ENCODE measurements around the gene ERF.

Gene ERF

GRCh38 chr19:42207767-42208271 lies 47.1 kb downstream of the ERF start:
- H3K4me3 ChIP-seq (ENCODE audit: low read length) = no peak overlapping the region
- no peaks in the 10 kb centered on the region for H3K9me3 ChIP-seq (ENCODE audit: insufficient read depth, low read depth, low read length)
- H3K36me3 ChIP-seq (ENCODE audit: insufficient read depth, low read depth, low read length) = peaks cover 81% of the 10 kb centered on the region
- no peaks in the 10 kb centered on the region for H3K27me3 ChIP-seq (ENCODE audit: insufficient read depth, low read length)
- no peak overlapping the region for H3K27ac ChIP-seq (ENCODE audit: low read length)
- H3K4me1 ChIP-seq (ENCODE audit: insufficient read depth, low read length) = peaks cover 8% of the 10 kb centered on the region
- no peak overlapping the region for H3K9ac ChIP-seq (ENCODE audit: low read depth, low read length)

DNA sequence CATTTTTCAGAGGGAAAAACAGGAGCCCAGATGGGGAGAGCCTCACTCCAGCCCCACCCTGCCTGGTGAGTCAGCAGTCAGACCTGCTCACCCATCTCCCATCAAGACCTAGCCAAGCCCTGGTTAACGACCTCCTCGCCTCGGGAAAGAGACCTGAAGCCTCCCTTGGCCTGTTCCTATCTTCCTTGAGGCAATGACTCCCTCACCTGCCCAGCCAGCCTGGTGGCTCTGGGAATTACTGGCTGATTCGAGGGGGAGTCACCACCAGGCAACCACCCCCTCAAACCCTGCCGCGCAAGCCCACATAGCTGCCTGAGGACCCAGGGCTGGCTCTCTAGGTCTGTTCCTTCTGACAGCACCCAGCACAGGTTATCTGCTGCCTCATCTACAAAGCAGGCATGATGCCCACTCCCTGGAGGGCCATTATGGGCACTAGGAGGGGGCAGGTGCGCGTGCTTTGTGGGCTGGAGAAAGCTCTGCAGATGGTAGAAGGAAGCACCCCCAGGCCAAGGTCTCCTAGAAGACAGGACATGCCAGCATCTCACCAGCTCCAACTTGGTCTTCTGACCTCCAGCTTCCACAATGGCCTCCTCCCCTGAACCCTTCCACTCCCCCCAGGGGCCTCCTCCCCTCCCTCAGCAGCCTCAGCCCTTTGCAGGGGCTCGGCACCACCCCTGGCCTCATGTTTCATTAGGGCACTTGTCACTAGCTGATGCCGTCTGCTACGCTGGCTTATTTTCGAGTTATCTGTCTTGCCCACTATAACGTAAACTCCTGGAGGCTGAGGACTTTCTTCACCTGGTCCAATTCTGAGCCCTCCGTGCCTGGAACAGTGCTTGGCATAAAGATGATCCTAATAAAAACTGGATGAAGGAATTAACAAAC lies 47.8 kb downstream of the ERF start:
- no peak overlapping the region for H3K27ac ChIP-seq (ENCODE audit: low read length)
- peaks cover 85% of the 10 kb centered on the region for H3K36me3 ChIP-seq (ENCODE audit: insufficient read depth, low read depth, low read length)
- H3K9ac ChIP-seq (ENCODE audit: low read depth, low read length) = no peak overlapping the region
- H3K27me3 ChIP-seq (ENCODE audit: insufficient read depth, low read length) = no peaks in the 10 kb centered on the region
- peaks cover 8% of the 10 kb centered on the region for H3K4me1 ChIP-seq (ENCODE audit: insufficient read depth, low read length)
- no peak overlapping the region for H3K4me3 ChIP-seq (ENCODE audit: low read length)
- H3K9me3 ChIP-seq (ENCODE audit: insufficient read depth, low read depth, low read length) = no peaks in the 10 kb centered on the region

DNA sequence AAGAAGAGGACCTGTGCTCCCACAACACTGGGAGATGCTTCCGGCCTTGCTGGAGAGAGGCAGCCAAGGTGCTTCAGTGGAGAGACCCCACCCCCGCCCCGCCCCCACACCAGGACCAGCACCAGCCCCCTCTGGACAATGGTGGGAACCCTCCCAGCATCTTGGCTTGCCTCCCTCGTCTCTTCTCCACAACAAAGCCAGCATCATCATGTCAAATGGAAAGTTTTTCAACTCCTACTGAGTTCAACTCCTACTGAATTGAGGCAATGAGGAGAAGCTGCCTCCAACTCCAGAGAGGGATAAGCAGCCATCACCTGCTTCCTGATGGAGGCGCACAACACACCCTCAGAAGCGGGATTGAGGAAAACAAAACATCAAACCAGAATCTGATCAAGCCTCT lies 50.3 kb downstream of the ERF start:
- no peak overlapping the region for H3K27ac ChIP-seq (ENCODE audit: low read length)
- H3K4me1 ChIP-seq (ENCODE audit: insufficient read depth, low read length) = peaks cover 8% of the 10 kb centered on the region
- no peaks in the 10 kb centered on the region for H3K27me3 ChIP-seq (ENCODE audit: insufficient read depth, low read length)
- peaks cover 93% of the 10 kb centered on the region for H3K36me3 ChIP-seq (ENCODE audit: insufficient read depth, low read depth, low read length)
- H3K4me3 ChIP-seq (ENCODE audit: low read length) = peak overlapping the region; percentile 20; the same call in 1 of the 2 replicates
- H3K9ac ChIP-seq (ENCODE audit: low read depth, low read length) = peak overlapping the region; percentile 63; the same call in 1 of the 2 replicates
- no peaks in the 10 kb centered on the region for H3K9me3 ChIP-seq (ENCODE audit: insufficient read depth, low read depth, low read length)

DNA sequence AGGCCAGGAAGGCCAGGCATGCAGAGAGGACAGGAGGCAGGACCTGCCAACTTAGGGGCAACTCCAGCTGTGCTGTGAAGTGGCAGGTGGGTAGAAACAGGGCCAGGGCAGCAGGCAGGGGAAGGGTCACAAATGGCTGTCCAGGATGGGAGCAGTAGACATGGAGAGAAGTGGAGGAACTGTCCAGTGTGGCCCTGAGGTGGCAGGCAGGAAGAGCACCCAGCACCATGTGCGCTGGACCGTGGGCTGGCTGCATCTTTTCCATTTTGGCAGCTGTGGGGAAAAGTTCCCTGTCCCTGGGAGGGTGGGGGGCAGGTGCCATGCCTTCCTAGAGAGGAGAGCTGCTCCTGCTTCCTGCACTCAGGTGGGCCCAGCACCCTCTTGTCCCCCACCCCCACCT lies 51.2 kb downstream of the ERF start:
- H3K4me1 ChIP-seq (ENCODE audit: insufficient read depth, low read length) = peaks cover 8% of the 10 kb centered on the region
- H3K27ac ChIP-seq (ENCODE audit: low read length) = no peak overlapping the region
- no peaks in the 10 kb centered on the region for H3K9me3 ChIP-seq (ENCODE audit: insufficient read depth, low read depth, low read length)
- H3K27me3 ChIP-seq (ENCODE audit: insufficient read depth, low read length) = no peaks in the 10 kb centered on the region
- H3K4me3 ChIP-seq (ENCODE audit: low read length) = no peak overlapping the region
- H3K36me3 ChIP-seq (ENCODE audit: insufficient read depth, low read depth, low read length) = peaks cover 93% of the 10 kb centered on the region
- no peak overlapping the region for H3K9ac ChIP-seq (ENCODE audit: low read depth, low read length)

DNA sequence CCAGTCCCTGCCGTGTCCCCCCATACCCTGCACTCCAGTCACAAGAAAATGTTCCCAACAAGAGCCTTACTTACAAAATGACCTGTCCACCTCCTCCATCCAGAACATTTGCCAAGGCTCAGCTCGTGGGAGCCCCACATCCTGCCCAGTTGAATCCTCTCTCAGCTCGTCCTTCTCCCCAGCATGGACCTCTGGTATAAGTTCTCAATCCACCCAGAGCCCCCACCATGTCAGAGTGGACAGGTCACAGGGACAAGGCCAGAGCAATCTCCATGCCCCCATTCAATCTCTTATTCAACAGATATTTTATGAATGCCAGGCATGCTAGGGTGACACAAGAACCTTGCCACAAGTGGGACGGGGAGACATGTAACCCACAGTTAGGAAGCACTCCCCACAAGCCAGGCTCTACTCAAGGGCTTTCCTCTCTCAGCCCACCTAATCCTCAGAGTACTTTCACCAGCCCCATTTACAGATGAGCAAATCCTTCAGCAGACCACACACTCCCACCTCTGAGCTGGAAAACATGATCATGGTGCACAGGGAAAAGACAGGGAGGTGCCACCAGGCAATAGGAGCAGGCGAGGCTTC lies 52.5 kb downstream of the ERF start:
- Histone ChIP-seq H3K27ac (ENCODE audit: low read length) (no peak overlapping the region), H3K36me3 (ENCODE audit: insufficient read depth, low read depth, low read length) (peaks cover 83% of the 10 kb centered on the region), H3K4me3 (ENCODE audit: low read length) (no peak overlapping the region), H3K9ac (ENCODE audit: low read depth, low read length) (no peak overlapping the region), H3K9me3 (ENCODE audit: insufficient read depth, low read depth, low read length) (no peaks in the 10 kb centered on the region), H3K27me3 (ENCODE audit: insufficient read depth, low read length) (no peaks in the 10 kb centered on the region), H3K4me1 (ENCODE audit: insufficient read depth, low read length) (peaks cover 8% of the 10 kb centered on the region)

GRCh38 chr19:42201489-42202289 lies 53.2 kb downstream of the ERF start:
- peaks cover 76% of the 10 kb centered on the region for H3K36me3 ChIP-seq (ENCODE audit: insufficient read depth, low read depth, low read length)
- no peak overlapping the region for H3K9ac ChIP-seq (ENCODE audit: low read depth, low read length)
- no peaks in the 10 kb centered on the region for H3K9me3 ChIP-seq (ENCODE audit: insufficient read depth, low read depth, low read length)
- H3K4me3 ChIP-seq (ENCODE audit: low read length) = no peak overlapping the region
- H3K27ac ChIP-seq (ENCODE audit: low read length) = no peak overlapping the region
- H3K27me3 ChIP-seq (ENCODE audit: insufficient read depth, low read length) = no peaks in the 10 kb centered on the region
- peaks cover 13% of the 10 kb centered on the region for H3K4me1 ChIP-seq (ENCODE audit: insufficient read depth, low read length)

DNA sequence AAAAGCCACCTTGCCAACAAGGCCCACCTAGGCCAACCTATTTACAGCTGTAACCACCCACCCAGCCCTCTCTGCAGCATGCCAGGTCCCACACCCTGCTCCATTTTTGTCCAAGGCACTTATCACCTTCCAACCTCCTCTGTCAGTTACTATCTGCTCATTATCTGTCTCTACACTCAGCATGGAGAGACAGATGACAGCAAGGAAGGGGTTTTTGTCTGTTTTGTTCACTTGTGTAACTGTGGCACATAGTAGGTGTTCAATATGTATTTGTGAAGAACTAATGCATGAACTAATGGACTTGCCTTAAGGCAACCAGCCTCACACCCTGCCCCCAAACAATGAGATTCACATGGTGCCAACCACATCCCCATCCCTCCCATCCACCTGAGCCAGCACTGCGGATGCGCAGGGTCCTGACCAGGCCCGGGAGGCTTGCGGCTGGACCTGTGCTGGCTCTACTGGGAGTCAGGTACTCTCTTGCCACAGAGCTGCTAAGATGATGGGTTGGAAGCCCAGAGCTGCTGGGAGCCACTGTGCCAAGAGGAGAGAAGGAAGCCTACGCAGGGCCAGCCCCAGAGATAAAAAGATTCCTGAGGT lies 54.7 kb downstream of the ERF start:
- Histone ChIP-seq H3K27me3 (ENCODE audit: insufficient read depth, low read length) (no peaks in the 10 kb centered on the region), H3K9me3 (ENCODE audit: insufficient read depth, low read depth, low read length) (no peaks in the 10 kb centered on the region), H3K27ac (ENCODE audit: low read length) (no peak overlapping the region), H3K9ac (ENCODE audit: low read depth, low read length) (no peak overlapping the region), H3K4me1 (ENCODE audit: insufficient read depth, low read length) (peaks cover 13% of the 10 kb centered on the region), H3K36me3 (ENCODE audit: insufficient read depth, low read depth, low read length) (peaks cover 62% of the 10 kb centered on the region), H3K4me3 (ENCODE audit: low read length) (no peak overlapping the region)

GRCh38 chr19:42199440-42200115 lies 55.4 kb downstream of the ERF start:
- Histone ChIP-seq H3K9me3 (ENCODE audit: insufficient read depth, low read depth, low read length) (no peaks in the 10 kb centered on the region), H3K4me3 (ENCODE audit: low read length) (no peak overlapping the region), H3K27me3 (ENCODE audit: insufficient read depth, low read length) (no peaks in the 10 kb centered on the region), H3K36me3 (ENCODE audit: insufficient read depth, low read depth, low read length) (peaks cover 58% of the 10 kb centered on the region), H3K9ac (ENCODE audit: low read depth, low read length) (no peak overlapping the region), H3K4me1 (ENCODE audit: insufficient read depth, low read length) (peaks cover 9% of the 10 kb centered on the region; the same call in 1 of the 2 replicates), H3K27ac (ENCODE audit: low read length) (no peak overlapping the region)

GRCh38 chr19:42198676-42199439 lies 56.1 kb downstream of the ERF start:
- H3K27ac ChIP-seq (ENCODE audit: low read length) = no peak overlapping the region
- H3K4me3 ChIP-seq (ENCODE audit: low read length) = no peak overlapping the region
- H3K36me3 ChIP-seq (ENCODE audit: insufficient read depth, low read depth, low read length) = peaks cover 52% of the 10 kb centered on the region
- H3K9ac ChIP-seq (ENCODE audit: low read depth, low read length) = no peak overlapping the region; the same call in 1 of the 2 replicates
- H3K27me3 ChIP-seq (ENCODE audit: insufficient read depth, low read length) = no peaks in the 10 kb centered on the region
- H3K9me3 ChIP-seq (ENCODE audit: insufficient read depth, low read depth, low read length) = no peaks in the 10 kb centered on the region
- peaks cover 5% of the 10 kb centered on the region; the same call in 1 of the 2 replicates for H3K4me1 ChIP-seq (ENCODE audit: insufficient read depth, low read length)
